ENCODE data around the gene IFNLR1.
"Not testable (repeated sequence)": the region's sequence is repeated elsewhere in the genome, so short reads cannot be mapped to it uniquely, and the experiment has no call there.

The IFNLR1 gene

GRCh38 chr1:24186993-24187790 is at the start of gene IFNLR1:
IFNLR1 (minus strand) TSS chr1:24187289; CDS start chr1:24187248, 41 bp downstream.
- no peak for DNase-seq

GRCh38 chr1:24235921-24236788 is 49.1 kb upstream of the IFNLR1 start:
- no peak for DNase-seq

GRCh38 chr1:24233684-24234600 is 46.9 kb upstream of the IFNLR1 start:
- no peak for DNase-seq

- DNase-seq: no peak
Measured at GRCh38 chr1:24231701-24232100, 44.6 kb upstream of the IFNLR1 start.

- DNase-seq: no peak
Measured at GRCh38 chr1:24228311-24228710, 41.2 kb upstream of the IFNLR1 start.

GRCh38 chr1:24226749-24227148 is 39.7 kb upstream of the IFNLR1 start:
- DNase-seq: no peak

GRCh38 chr1:24224761-24225160 is 37.7 kb upstream of the IFNLR1 start:
- no peak for DNase-seq

GRCh38 chr1:24224086-24224485 is 37.0 kb upstream of the IFNLR1 start:
- no peak for DNase-seq

- DNase-seq: no peak
Measured at GRCh38 chr1:24222793-24223192, 35.7 kb upstream of the IFNLR1 start.

- DNase-seq: no peak
Measured at GRCh38 chr1:24222008-24222605, 35.0 kb upstream of the IFNLR1 start.

GRCh38 chr1:24221246-24221645 is 34.2 kb upstream of the IFNLR1 start:
- DNase-seq: no peak

- DNase-seq: no peak
Measured at GRCh38 chr1:24216276-24217074, 29.4 kb upstream of the IFNLR1 start.

GRCh38 chr1:24215226-24215814 is 28.2 kb upstream of the IFNLR1 start:
- DNase-seq: no peak

- DNase-seq: no peak
Measured at GRCh38 chr1:24212376-24212775, 25.3 kb upstream of the IFNLR1 start.

- DNase-seq: no peak
Measured at GRCh38 chr1:24210195-24210627, 23.1 kb upstream of the IFNLR1 start.

GRCh38 chr1:24209097-24209496 is 22.0 kb upstream of the IFNLR1 start:
- no peak for DNase-seq

- no peak for DNase-seq
Measured at GRCh38 chr1:24207709-24208108, 20.6 kb upstream of the IFNLR1 start.

GRCh38 chr1:24207395-24207687 is 20.3 kb upstream of the IFNLR1 start:
- not testable (repeated sequence) for DNase-seq

- no peak for DNase-seq
Measured at GRCh38 chr1:24206516-24207394, 19.7 kb upstream of the IFNLR1 start.

GRCh38 chr1:24206083-24206464 is 19.0 kb upstream of the IFNLR1 start:
- no peak for DNase-seq

All from hematopoietic multipotent progenitor cell treated with erythropoietin and hydrocortisone succinate and interleukin-3 and kit ligand, for 8 days (in vitro differentiated cells).